CD14-positive monocyte (primary cell): ENCODE results near the gene JADE3. TPM values are rescaled to one million over a fixed set of nuclear protein-coding genes. Genes with fewer than 3 reads are reported as not detected.

Experiments used
- DNase-seq, 3 donors: peaks; one replicate each; pipeline ENCODE4 v3.0.0-alpha.2; 2011 to 2022
- H2AFZ ChIP-seq: 2 replicates; pipeline ENCODE4 v1.6.0; 2012; ENCODE audit warnings: mild to moderate bottlenecking, low read depth, low read length, inconsistent platforms; ENCODE audit not compliant: insufficient read depth, poor library complexity, severe bottlenecking
- H3K27ac ChIP-seq, 2 donors: 1 replicate in 1 of 2; 2 replicates in 1 of 2; pipeline ENCODE4 v1.5.1; 2012 to 2013; ENCODE audit warnings: low read length in 2 of 2, control low read depth in 1 of 2, inconsistent platforms in 1 of 2, low read depth in 1 of 2, mild to moderate bottlenecking in 1 of 2
- H3K27me3 ChIP-seq, 2 donors: one replicate each; pipeline versions ENCODE4 v1.6.0 to v1.6.1; 2011 to 2013; ENCODE audit warnings: low read length in 2 of 2; ENCODE audit not compliant: control insufficient read depth in 2 of 2, insufficient read depth in 2 of 2
- H3K36me3 ChIP-seq, 2 donors: replicated peaks in 1 of 2; 1 replicate in 1 of 2; 2 replicates in 1 of 2; pipeline versions ENCODE4 v1.5.1 to v1.6.1; 2012 to 2013; ENCODE audit warnings: low read length in 2 of 2, control low read depth in 1 of 2, inconsistent platforms in 1 of 2, mild to moderate bottlenecking in 1 of 2; ENCODE audit not compliant: insufficient read depth in 2 of 2, control insufficient read depth in 1 of 2
- H3K4me1 ChIP-seq, 2 donors: 1 replicate in 1 of 2; 2 replicates in 1 of 2; pipeline versions ENCODE4 v1.5.1 to v1.6.1; 2012 to 2013; ENCODE audit warnings: low read length in 2 of 2, control low read depth in 1 of 2, inconsistent platforms in 1 of 2, mild to moderate bottlenecking in 1 of 2, moderate library complexity in 1 of 2; ENCODE audit not compliant: insufficient read depth in 2 of 2, control insufficient read depth in 1 of 2
- H3K4me2 ChIP-seq: replicated peaks from 2 replicates; pipeline ENCODE3; 2012; ENCODE audit warnings: low read length, moderate library complexity, mild to moderate bottlenecking; ENCODE audit not compliant: poor library complexity, severe bottlenecking; ENCODE audit errors: extremely low read depth
- H3K4me3 ChIP-seq, 3 experiments: fragments of 200-600 bp in 1 of 3; sonication (generic) in 1 of 3; replicated peaks in 1 of 3; 1 replicate in 2 of 3; 2 replicates in 1 of 3; pipeline ENCODE4 v1.5.1; 2011 to 2013; ENCODE audit warnings: low read length in 3 of 3, mild to moderate bottlenecking in 3 of 3, control low read depth in 2 of 3, low read depth in 2 of 3, inconsistent platforms in 1 of 3, moderate library complexity in 1 of 3
- H3K79me2 ChIP-seq: 2 replicates; pipeline ENCODE4 v1.6.0; 2012; ENCODE audit warnings: mild to moderate bottlenecking, control low read depth, inconsistent platforms, low read length, moderate library complexity; ENCODE audit not compliant: insufficient read depth
- H3K9ac ChIP-seq: 2 replicates; pipeline ENCODE4 v1.6.0; 2017; ENCODE audit warnings: low read length, mild to moderate bottlenecking; ENCODE audit not compliant: insufficient read depth, poor library complexity, severe bottlenecking
- H3K9me3 ChIP-seq, 2 donors: replicated peaks in 1 of 2; 1 replicate in 1 of 2; 2 replicates in 1 of 2; pipeline versions ENCODE4 v1.5.1 to v1.6.1; 2012 to 2013; ENCODE audit warnings: low read length in 2 of 2, control low read depth in 1 of 2; ENCODE audit not compliant: control insufficient read depth in 1 of 2, insufficient read depth in 1 of 2
- H4K20me1 ChIP-seq: 2 replicates; pipeline ENCODE4 v1.6.0; 2012; ENCODE audit warnings: mild to moderate bottlenecking, low read length, control low read depth, moderate library complexity; ENCODE audit not compliant: insufficient read depth
- H3K27ac Mint-ChIP-seq, 7 donors: one replicate each; pipeline ENCODE4 v1.8.0; 2020; ENCODE audit warnings: mild to moderate bottlenecking in 7 of 7, mixed read lengths in 7 of 7, moderate library complexity in 6 of 7, inconsistent platforms in 2 of 7
- H3K27me3 Mint-ChIP-seq, 3 donors: one replicate each; pipeline ENCODE4 v1.8.0; 2021 to 2022; ENCODE audit warnings: low read depth in 3 of 3, mild to moderate bottlenecking in 3 of 3, mixed read lengths in 3 of 3, moderate library complexity in 3 of 3, inconsistent platforms in 1 of 3
- H3K36me3 Mint-ChIP-seq, 2 donors: one replicate each; pipeline ENCODE4 v1.8.0; 2020; ENCODE audit warnings: mixed read lengths in 2 of 2, inconsistent platforms in 1 of 2, mild to moderate bottlenecking in 1 of 2
- H3K4me1 Mint-ChIP-seq: one replicate; pipeline ENCODE4 v1.8.0; 2020; ENCODE audit warnings: mild to moderate bottlenecking, mixed read lengths
- H3K4me3 Mint-ChIP-seq, 2 donors: one replicate each; pipeline ENCODE4 v1.8.0; 2020; ENCODE audit warnings: mild to moderate bottlenecking in 2 of 2, mixed read lengths in 2 of 2, moderate library complexity in 1 of 2
- H3K9me3 Mint-ChIP-seq, 7 donors: one replicate each; pipeline ENCODE4 v1.8.0; 2020 to 2022; ENCODE audit warnings: mixed read lengths in 7 of 7, mild to moderate bottlenecking in 6 of 7, moderate library complexity in 6 of 7, inconsistent platforms in 2 of 7
- CTCF ChIP-seq: fragments of 200-600 bp; IDR thresholded peaks from one replicate; pipeline ENCODE4 v1.8.0; 2022; ENCODE audit warnings: antibody characterized with exemption, mild to moderate bottlenecking
- WGBS: methylation state at CpG from one replicate; pipeline ENCODE4 v1.1.5; 2013; ENCODE audit warnings: missing lambda C conversion rate; ENCODE audit not compliant: insufficient coverage; 5-methylcytosine and 5-hydroxymethylcytosine counted together
- intact Hi-C, 2 donors: fragments of 100-400 bp; cut with micrococcal nuclease; formaldehyde crosslinking; loops; one replicate each; pipeline versions ENCODE4 v1.15.0 to v1.15.1; 2023
- polyA plus RNA-seq, 3 donors: library from polyadenylated mRNA; depleted of rRNA in 1 of 3; unstranded in 2 of 3; stranded (reverse) in 1 of 3; fragments of 300-500 nt in 2 of 3; fragments of >200 nt in 1 of 3; fragmentation: Illumina TruSeq in 2 of 3; gene quantifications; 1 replicate in 2 of 3; 2 replicates in 1 of 3; pipeline ENCODE4 v1.2.3, GENCODE V29; 2012 to 2021

Gene JADE3
- polyA plus RNA-seq, 3 donors: 0.03 to 0.43 (median 0.19) TPM

- H3K4me2 ChIP-seq: no peak overlapping the region
- TF ChIP-seq CTCF: peak; percentile 64
- Mint-ChIP-seq H3K4me1 (no peaks in the 10 kb centered on the region), H3K9me3 (peaks cover 0 to 6% (median 4%) of the 10 kb centered on the region in 7 donors), H3K4me3 (no peak overlapping the region), H3K36me3 (no peaks in the 10 kb centered on the region), H3K27ac (no peak overlapping the region), H3K27me3 (peaks cover 0 to 14% (median 0%) of the 10 kb centered on the region in 3 donors)
- no peak overlapping the region for H3K27ac ChIP-seq
- intact Hi-C loops: loop anchor here in 1 of 2 donors (10.0 kb wide), 1 partner anchor 74 kb away; no protein-coding TSS in a partner anchor
- no peaks in the 10 kb centered on the region for H4K20me1 ChIP-seq
- 100% methylated on average over 2 of the region's 8 CpGs for WGBS
- no peak overlapping the region for H3K4me3 ChIP-seq
- H3K79me2 ChIP-seq: no peaks in the 10 kb centered on the region
- no peak overlapping the region for H2AFZ ChIP-seq
- peaks cover 0 to 4% of the 10 kb centered on the region in 2 donors for H3K27me3 ChIP-seq
- no peaks in the 10 kb centered on the region for H3K4me1 ChIP-seq
- H3K36me3 ChIP-seq: no peaks in the 10 kb centered on the region
- peaks cover 0 to 5% of the 10 kb centered on the region in 2 donors for H3K9me3 ChIP-seq
- H3K9ac ChIP-seq: no peak overlapping the region
- peak; percentile 51 to 71 (median 68) for DNase-seq
Observed at GRCh38 chrX:46978341-46979291, 66.4 kb downstream of the JADE3 start.

- no peak overlapping the region for H3K4me3 Mint-ChIP-seq
- no peak overlapping the region for H3K27ac ChIP-seq
- H3K9ac ChIP-seq: no peak overlapping the region
- no peaks in the 10 kb centered on the region for H3K79me2 ChIP-seq
- H3K4me1 ChIP-seq: no peaks in the 10 kb centered on the region
- no peak overlapping the region for H2AFZ ChIP-seq
- no peaks in the 10 kb centered on the region for H4K20me1 ChIP-seq
- peaks cover 0 to 5% of the 10 kb centered on the region in 2 donors for H3K9me3 ChIP-seq
- DNase-seq: no peak
- H3K4me3 ChIP-seq: no peak overlapping the region
- peaks cover 0 to 7% (median 0%) of the 10 kb centered on the region in 3 donors for H3K27me3 Mint-ChIP-seq
- H3K27me3 ChIP-seq: peaks cover 0 to 9% of the 10 kb centered on the region in 2 donors
- peaks cover 2 to 3% of the 10 kb centered on the region in 2 donors for H3K36me3 Mint-ChIP-seq
- WGBS: no CpG with 5 or more reads among the region's 3 CpGs
- H3K4me2 ChIP-seq: no peak overlapping the region
- intact Hi-C loops: no loop called here
- H3K4me1 Mint-ChIP-seq: no peaks in the 10 kb centered on the region
- TF ChIP-seq CTCF: no peak
- H3K36me3 ChIP-seq: no peaks in the 10 kb centered on the region
- H3K9me3 Mint-ChIP-seq: peaks cover 0 to 10% (median 4%) of the 10 kb centered on the region in 7 donors
- H3K27ac Mint-ChIP-seq: no peak overlapping the region
Observed at GRCh38 chrX:46984705-46985104, 72.5 kb downstream of the JADE3 start.
